HepG2 (cell line): Measurements from ENCODE around the gene TMEM131.

Experiments used
- ARNT ChIP-seq: fragments of 450-650 bp; IDR thresholded peaks from 2 replicates; pipeline ENCODE4 v1.6.1; 2017
- CEBPB ChIP-seq: IDR thresholded peaks from 2 replicates; pipeline ENCODE4 v1.6.1; 2011; ENCODE audit warnings: low read depth, low read length, improper control_type of control experiment, borderline replicate concordance
- FOXP1 ChIP-seq, 2 experiments: fragments of 450-650 bp in 1 of 2; IDR thresholded peaks; 2 replicates each; pipeline ENCODE4 v1.6.1; 2017 to 2018; ENCODE audit warnings: antibody characterized with exemption in 1 of 2
- JDP2 ChIP-seq: sonication (generic); formaldehyde crosslinking; IDR thresholded peaks from 2 replicates; pipeline ENCODE4 v1.8.1; 2022; ENCODE audit warnings: missing genetic modification reagents, borderline replicate concordance
- NFYC ChIP-seq: IDR thresholded peaks from 2 replicates; pipeline ENCODE4 v1.6.1; 2016; ENCODE audit warnings: missing genetic modification reagents, missing compliant biosample characterization
- RBM22 ChIP-seq: fragments of 200-400 bp; formaldehyde crosslinking; optimal IDR thresholded peaks from 2 replicates; pipeline ENCODE3; 2017; ENCODE audit warnings: mild to moderate bottlenecking, low read length, moderate library complexity
- ZNF282 ChIP-seq: fragments of 450-650 bp; IDR thresholded peaks from 2 replicates; pipeline ENCODE4 v1.6.1; 2018; ENCODE audit not compliant: partially characterized antibody
- ZNF672 ChIP-seq: sonication (generic); formaldehyde crosslinking; IDR thresholded peaks from 2 replicates; pipeline ENCODE4 v1.8.1; 2022; ENCODE audit warnings: missing genetic modification reagents
- ZSCAN25 ChIP-seq: sonication (generic); formaldehyde crosslinking; IDR thresholded peaks from 2 replicates; pipeline ENCODE4 v1.8.0; 2022; ENCODE audit warnings: mild to moderate bottlenecking, missing genetic modification reagents
- TF ChIP-seq, protein P1 (sequence below): sonication (generic); formaldehyde crosslinking; IDR thresholded peaks from 2 replicates; pipeline ENCODE4 v1.8.1; 2023; ENCODE audit warnings: mild to moderate bottlenecking, missing genetic modification reagents
- TF ChIP-seq, protein P2 (sequence below): sonication (generic); formaldehyde crosslinking; IDR thresholded peaks from 2 replicates; pipeline ENCODE4 v1.5.0; 2020; ENCODE audit warnings: mild to moderate bottlenecking, missing genetic modification reagents, moderate library complexity
- TF ChIP-seq, protein P3 (sequence below): sonication (generic); formaldehyde crosslinking; IDR thresholded peaks from 2 replicates; pipeline ENCODE4 v1.8.1; 2022; ENCODE audit warnings: mild to moderate bottlenecking, missing genetic modification reagents

DNA sequence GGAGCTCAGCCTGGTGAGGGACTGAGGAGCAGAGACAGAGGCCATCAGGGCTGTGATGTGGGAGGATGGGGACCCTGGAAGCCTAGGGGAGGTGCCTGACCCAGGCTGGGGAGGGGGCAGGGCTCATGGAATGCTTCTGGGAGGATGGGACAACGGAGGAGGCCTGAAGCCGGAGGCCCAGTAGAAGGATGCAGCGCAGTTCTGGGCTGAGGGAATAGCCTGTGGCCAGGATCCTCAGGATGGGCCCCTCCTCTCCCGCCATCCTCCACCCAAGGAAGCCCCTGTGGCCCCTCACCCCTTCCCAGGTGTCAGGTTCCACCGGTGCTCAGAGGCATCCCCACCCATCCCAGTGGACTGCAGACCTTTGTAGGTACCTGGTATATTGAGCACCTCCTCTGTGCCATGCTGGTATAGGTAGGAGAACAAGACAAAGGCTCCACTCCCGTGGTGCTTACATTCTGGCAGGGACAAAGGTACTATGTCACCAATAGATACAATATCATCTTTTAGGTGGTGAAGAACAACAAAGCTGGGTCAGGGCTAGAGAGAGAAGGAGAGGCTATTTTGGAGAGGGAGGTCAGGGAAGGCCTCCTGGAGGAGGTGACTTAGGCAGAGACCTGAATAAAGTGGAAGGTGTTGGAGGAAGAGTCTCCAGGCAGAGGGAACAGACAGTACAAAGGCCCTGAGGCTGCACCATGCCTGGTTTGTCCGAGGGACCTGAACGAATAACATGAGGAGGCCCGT is 279.6 kb downstream of the TMEM131 start:
- TF ChIP-seq ZNF282 = no peak
- no peak for TF ChIP-seq RBM22
- TF ChIP-seq, protein P1, sequence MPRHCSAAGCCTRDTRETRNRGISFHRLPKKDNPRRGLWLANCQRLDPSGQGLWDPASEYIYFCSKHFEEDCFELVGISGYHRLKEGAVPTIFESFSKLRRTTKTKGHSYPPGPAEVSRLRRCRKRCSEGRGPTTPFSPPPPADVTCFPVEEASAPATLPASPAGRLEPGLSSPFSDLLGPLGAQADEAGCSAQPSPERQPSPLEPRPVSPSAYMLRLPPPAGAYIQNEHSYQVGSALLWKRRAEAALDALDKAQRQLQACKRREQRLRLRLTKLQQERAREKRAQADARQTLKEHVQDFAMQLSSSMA (CRISPR knock-in tag) = no peak
- no peak for TF ChIP-seq CEBPB
- no peak for TF ChIP-seq NFYC (CRISPR knock-in tag)
- no peak for TF ChIP-seq JDP2 (CRISPR knock-in tag)
- TF ChIP-seq, protein P2, sequence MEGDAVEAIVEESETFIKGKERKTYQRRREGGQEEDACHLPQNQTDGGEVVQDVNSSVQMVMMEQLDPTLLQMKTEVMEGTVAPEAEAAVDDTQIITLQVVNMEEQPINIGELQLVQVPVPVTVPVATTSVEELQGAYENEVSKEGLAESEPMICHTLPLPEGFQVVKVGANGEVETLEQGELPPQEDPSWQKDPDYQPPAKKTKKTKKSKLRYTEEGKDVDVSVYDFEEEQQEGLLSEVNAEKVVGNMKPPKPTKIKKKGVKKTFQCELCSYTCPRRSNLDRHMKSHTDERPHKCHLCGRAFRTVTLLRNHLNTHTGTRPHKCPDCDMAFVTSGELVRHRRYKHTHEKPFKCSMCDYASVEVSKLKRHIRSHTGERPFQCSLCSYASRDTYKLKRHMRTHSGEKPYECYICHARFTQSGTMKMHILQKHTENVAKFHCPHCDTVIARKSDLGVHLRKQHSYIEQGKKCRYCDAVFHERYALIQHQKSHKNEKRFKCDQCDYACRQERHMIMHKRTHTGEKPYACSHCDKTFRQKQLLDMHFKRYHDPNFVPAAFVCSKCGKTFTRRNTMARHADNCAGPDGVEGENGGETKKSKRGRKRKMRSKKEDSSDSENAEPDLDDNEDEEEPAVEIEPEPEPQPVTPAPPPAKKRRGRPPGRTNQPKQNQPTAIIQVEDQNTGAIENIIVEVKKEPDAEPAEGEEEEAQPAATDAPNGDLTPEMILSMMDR (CRISPR knock-in tag) = no peak
- no peak for TF ChIP-seq FOXP1 (IDR thresholded peaks at IDR 0.05)
- TF ChIP-seq FOXP1 (CRISPR knock-in tag; IDR thresholded peaks at IDR 0.05) = no peak
- TF ChIP-seq, protein P3, sequence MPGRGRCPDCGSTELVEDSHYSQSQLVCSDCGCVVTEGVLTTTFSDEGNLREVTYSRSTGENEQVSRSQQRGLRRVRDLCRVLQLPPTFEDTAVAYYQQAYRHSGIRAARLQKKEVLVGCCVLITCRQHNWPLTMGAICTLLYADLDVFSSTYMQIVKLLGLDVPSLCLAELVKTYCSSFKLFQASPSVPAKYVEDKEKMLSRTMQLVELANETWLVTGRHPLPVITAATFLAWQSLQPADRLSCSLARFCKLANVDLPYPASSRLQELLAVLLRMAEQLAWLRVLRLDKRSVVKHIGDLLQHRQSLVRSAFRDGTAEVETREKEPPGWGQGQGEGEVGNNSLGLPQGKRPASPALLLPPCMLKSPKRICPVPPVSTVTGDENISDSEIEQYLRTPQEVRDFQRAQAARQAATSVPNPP (CRISPR knock-in tag) = no peak
- TF ChIP-seq ZNF672 (CRISPR knock-in tag) = no peak
- TF ChIP-seq ARNT = no peak
- TF ChIP-seq ZSCAN25 = no peak
